HG02943 (cell line): ENCODE results near the gene TPD52L2.
"Not testable (repeated sequence)": the region's sequence is repeated elsewhere in the genome, so short reads cannot be mapped to it uniquely, and the experiment has no call there.

Source experiments
- ATAC-seq: cut with Tn5 transposase; IDR thresholded peaks from one replicate; pipeline ENCODE4 v1.9.1; 2021; ENCODE audit warnings: mild to moderate bottlenecking, low read depth, moderate library complexity; ENCODE audit not compliant: unreplicated experiment

Gene TPD52L2

DNA sequence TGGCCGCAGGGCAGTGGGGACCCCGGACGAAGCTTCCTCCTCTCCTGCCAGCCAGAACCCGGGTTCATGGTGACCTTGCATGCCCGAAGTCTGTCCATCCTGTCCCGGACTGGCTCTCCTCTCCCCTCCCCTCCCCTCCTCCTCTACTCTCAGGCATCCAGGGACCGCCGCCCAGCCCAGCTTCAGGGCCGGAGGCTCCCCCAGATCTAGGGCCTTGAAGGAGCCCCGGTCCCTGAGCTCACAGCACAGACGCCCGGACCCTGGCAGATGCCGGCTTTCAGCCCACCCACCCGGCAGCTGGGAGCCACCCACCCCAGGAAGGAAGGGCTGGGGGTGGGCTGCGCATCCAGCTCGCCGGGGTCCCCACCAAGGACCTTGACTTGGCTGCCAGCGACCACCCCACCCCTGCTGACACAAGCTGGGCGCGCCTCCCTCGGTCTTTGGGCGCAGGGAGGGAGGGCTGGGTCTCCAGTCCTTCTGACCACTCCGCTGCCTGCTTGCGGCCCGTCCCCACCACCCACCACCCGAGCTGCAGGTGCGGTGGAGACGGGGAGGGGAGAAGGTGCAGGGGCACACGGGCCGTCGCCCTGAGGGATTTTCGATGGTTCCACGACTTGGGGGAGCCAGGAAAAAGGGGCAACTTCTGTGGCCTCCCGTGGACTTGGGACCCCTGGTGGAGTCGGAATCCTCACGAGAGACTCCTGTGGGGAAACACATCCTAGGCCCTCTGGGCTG, 9.5 kb upstream of the TPD52L2 start:
- no peak for ATAC-seq

GRCh38 chr20:63856098-63856511, 9.0 kb upstream of the TPD52L2 start:
- ATAC-seq = no peak

DNA sequence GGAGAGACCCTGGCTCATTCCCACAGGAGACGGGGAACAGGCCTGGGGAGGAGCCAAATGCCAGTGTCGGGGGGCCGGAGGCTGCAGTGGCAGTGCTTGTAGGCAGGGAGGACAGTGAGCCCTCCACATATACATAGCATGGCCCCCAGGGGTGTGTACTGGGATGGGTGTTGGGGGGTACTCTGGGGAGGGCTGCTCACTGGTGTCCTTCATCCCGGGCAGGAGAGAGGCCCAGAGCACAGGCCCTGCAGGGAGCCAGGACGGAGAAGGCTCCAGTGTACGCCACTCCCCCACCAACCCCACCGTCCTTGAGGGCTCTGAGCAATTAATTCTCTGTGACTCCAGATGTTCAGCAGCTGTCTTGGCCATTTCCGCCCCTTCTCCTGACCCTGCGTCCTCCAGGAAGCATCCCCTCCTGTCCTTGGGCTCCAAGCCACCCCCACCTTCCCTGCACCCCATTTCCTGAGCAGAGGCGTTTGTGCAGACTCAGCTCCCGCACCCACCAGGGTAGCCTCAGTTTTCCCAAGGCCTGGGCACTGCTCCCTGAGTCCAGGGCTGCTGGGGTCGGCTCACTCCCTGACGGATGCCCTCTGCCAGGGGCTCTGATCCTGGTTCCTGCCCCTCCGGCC, 7.2 kb upstream of the TPD52L2 start:
- ATAC-seq = no peak

- no peak for ATAC-seq
Measured at GRCh38 chr20:63858393-63859165, 6.5 kb upstream of the TPD52L2 start.

GRCh38 chr20:63859166-63859699, 5.8 kb upstream of the TPD52L2 start:
- no peak for ATAC-seq

DNA sequence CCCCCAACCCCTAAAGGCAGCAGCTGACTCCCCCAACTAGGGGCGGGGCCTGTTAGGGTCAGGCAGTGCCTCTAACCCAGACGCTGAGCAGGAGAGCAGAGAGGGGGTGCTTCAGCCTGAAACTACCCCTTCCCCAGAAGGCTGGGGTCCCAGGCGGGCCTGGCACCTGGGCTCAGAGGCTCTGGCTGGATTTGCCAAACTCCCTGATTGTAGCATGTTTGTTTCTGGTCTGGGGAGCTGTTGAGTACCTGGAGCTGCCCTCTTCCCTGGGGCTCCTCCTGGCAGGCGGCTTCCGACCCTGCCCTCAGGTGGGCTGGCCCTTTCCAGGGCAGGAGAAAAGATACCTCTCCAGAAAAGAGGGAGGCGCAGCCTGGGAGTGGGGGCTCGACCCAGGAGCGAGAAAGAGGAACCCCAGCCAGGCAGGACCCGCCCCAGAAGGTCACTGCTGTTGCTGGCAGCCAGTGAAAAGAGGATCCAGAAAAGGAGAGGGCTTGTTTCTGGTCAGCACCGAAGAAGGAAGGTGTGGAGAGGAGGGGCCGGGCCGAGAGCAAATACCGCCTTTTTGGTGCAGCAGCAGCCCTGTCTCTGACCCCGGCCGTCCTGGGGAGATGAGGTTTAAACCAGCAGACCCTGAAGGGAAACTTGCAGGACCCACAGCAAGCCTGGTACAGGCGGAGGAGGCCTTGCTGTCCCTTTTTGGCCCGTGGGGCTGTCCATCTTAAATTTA, 4.6 kb upstream of the TPD52L2 start:
- no peak for ATAC-seq

DNA sequence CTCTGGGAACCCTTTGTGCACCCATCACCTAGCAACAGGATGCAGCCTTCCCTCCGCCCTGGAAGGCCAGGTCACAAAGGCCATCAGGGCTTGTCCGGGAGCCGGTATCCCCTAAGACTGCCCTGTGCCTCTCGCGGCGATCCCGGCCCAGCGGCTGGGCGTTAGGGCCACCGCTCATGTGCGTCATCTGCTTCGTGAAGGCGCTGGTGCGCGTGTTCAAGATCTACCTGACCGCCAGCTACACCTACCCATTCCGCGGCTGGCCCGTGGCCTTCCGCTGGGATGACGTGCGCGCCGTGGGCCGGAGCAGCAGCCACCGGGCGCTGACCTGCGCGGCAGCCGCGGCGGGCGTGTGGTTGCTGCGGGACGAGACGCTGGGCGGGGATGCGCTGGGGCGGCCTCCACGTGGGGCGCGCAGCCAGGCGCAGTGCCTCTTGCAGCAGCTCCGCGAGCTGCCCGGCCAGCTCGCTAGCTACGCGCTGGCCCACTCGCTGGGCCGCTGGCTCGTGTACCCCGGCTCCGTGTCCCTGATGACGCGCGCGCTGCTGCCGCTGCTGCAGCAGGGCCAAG, 3.6 kb upstream of the TPD52L2 start, which contains the start of gene ABHD16B:
ABHD16B (plus strand) TSS at position 134 of the 570 bp plus-strand sequence; CDS start at position 177, 43 bp downstream.
- ATAC-seq = no peak

DNA sequence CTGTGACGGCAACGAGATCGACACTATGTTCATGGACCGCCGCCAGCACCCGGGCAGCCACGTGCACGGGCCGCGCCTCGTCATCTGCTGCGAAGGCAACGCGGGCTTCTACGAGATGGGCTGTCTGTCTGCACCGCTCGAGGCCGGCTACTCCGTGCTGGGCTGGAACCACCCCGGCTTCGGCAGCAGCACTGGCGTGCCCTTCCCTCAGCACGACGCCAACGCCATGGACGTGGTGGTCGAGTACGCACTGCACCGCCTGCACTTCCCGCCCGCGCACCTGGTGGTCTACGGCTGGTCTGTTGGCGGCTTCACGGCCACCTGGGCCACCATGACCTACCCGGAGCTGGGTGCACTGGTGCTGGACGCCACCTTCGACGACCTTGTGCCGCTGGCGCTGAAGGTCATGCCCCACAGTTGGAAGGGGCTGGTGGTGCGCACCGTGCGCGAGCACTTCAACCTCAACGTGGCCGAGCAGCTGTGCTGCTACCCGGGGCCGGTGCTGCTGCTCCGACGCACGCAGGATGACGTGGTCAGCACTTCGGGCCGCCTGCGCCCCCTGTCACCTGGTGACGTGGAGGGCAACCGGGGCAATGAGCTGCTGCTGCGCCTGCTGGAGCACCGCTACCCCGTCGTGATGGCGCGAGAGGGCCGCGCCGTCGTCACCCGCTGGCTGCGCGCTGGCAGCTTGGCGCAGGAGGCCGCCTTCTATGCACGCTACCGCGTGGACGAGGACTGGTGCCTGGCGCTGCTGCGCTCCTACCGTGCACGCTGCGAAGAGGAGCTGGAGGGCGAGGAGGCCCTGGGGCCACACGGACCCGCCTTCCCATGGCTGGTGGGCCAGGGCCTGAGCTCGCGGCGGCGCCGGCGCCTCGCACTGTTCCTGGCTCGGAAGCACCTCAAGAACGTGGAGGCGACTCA, 2.8 kb upstream of the TPD52L2 start:
- ATAC-seq = no peak

DNA sequence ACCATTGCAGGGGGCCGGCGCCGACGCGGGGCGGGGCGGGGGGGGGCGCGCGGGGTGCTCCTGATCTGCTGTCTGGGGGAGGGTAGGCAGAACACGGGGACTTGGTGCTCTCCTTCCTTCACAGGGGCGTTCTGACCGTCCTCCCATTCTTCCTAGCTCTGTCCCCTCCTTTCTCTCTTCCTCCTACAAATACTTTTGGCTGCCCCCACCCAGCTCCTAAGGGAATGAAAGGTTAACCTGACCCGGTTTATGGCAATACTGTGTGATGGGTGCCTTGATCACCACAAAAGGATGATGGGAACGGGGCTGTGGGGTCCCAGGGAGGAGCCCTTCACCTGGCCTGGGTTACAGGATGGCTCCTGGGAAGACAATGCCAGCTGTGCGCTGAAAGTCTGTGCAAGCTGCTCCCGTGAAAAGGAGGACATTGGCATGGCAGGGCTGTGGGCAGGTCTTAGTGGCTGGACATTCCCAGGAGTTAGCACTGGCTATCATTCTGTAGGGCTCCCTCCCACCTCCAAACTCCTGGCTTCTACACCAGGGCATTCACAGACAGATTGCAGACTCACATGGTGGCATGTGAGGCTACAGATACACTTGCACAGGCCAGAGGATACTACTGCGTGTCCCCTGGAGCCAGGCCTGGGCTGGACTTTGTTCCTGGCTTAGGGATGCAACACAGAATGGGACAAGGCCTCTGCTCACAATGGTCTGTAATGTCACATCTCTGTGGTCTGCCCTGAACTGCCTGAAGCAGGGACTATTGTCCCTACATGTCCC, 1.9 kb upstream of the TPD52L2 start:
- no peak for ATAC-seq

DNA sequence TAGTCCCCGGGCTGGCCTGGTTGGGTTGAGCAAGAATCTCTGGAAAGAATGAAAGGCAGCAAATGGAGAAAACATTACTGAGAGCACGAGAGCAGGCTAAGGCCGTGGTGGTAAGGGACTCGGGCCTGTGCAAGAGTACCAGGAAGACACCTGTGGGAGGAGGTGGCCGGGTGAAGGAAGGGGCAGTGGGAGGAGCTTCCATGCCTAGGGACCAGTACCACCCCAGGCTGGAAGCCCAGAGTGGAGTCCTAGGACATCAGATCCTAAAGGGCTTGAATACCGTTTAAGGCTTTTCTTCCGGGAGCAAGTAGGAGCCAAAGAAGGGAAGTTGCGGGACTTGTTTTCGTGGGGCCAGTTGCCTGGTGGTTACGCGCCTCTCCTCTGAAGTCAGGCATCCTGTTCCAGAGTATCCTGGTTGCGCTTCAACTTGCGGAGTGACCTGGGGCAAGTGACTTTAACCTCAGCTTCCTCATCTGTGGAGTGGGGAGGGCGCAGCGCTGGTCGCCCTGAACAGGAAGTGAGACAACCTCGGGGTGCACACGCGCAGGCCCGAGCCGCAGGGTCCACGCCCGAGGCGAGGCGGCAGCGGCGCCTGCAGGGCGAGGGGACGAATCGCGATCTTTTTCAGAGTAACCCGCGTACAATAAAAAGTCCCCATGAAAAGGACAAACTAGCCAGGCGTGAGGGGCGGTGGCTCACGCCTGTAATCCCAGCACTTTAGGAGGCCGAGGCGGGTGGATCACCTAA, 1.1 kb upstream of the TPD52L2 start:
- peak; percentile 62 for ATAC-seq

DNA sequence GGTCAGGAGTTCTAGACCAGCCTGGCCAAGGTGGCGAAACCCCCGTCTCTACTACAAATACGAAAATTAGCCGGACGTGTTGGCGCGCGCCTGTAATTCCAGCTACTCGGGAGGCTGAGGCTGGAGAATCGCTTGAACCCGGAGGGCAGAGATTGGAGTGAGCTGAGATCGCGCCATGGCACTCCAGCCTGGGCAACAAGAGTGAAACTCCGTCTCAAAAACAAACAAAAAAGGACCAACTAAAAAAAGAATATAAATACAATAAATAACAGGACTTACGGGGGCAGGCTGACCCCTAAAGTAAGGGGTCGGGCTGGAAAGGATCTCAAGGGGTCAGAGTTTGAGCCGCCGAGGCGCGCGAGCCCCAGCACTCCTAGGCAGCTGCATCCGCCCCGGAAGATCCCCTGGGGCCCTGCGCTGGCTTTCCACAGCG, 509 bp upstream of the TPD52L2 start:
- ATAC-seq = no peak

- not testable (repeated sequence) for ATAC-seq
Measured at GRCh38 chr20:63867042-63867441, 2.0 kb downstream of the TPD52L2 start.

DNA sequence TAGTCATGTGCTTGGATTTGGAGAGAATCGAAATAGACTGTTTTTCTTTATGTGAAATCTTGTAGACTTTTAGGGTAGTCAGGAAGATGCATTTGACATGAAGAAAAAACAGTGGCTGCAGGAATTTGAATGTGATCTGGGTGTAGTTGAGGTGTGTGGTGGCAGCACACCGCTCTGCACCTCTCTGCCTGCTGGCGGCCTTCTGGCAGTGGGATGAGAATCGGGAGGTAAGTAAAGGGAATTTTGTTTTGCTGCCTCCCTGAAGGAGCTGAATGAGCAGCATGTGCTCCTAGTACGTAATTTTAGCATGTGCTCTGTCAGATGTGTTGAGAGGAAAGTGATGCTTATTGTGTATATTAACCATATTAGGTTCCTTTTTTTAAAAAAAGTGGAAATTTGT, 3.2 kb downstream of the TPD52L2 start:
- no peak for ATAC-seq

- ATAC-seq = no peak
Measured at GRCh38 chr20:63873477-63873971, 8.5 kb downstream of the TPD52L2 start.

GRCh38 chr20:63874241-63874640, 9.2 kb downstream of the TPD52L2 start:
- not testable (repeated sequence) for ATAC-seq

- ATAC-seq = no peak
Measured at GRCh38 chr20:63876489-63877036, 11.5 kb downstream of the TPD52L2 start.
